SK-N-MC (cell line): ENCODE data around the gene ACOT12.
"Not testable (repeated sequence)": the region's sequence is repeated elsewhere in the genome, so short reads cannot be mapped to it uniquely, and the experiment has no call there.

Experiments
- EZH2 ChIP-seq: fragments of 200-600 bp; sonication (generic); IDR thresholded peaks from one replicate; pipeline ENCODE4 v1.6.1; 2017; ENCODE audit warnings: antibody characterized with exemption
- FOXP2 ChIP-seq: optimal IDR thresholded peaks from 2 replicates; pipeline ENCODE3; 2011; ENCODE audit warnings: mild to moderate bottlenecking, moderate library complexity; ENCODE audit not compliant: insufficient read depth; ENCODE audit errors: extremely low read length, control extremely low read depth
- POLR2AphosphoS5 ChIP-seq: IDR thresholded peaks from 2 replicates; pipeline ENCODE4 v1.6.1; 2012; ENCODE audit warnings: mild to moderate bottlenecking, low read depth, low read length, borderline replicate concordance

- TF ChIP-seq EZH2, POLR2AphosphoS5, FOXP2: not testable (repeated sequence)
Measured at GRCh38 chr5:81407811-81408210, 13.9 kb upstream of the ACOT12 start.
